GM18907 (cell line): ENCODE results near the gene CRABP1.
"Not testable (repeated sequence)": the region's sequence is repeated elsewhere in the genome, so short reads cannot be mapped to it uniquely, and the experiment has no call there.

Source experiments
- ATAC-seq: cut with Tn5 transposase; IDR thresholded peaks from one replicate; pipeline ENCODE4 v1.9.1; 2021; ENCODE audit warnings: mild to moderate bottlenecking, moderate library complexity; ENCODE audit not compliant: unreplicated experiment

The CRABP1 gene

GRCh38 chr15:78369161-78369560 is 29.0 kb downstream of the CRABP1 start:
- no peak for ATAC-seq

- ATAC-seq = no peak
Observed at GRCh38 chr15:78370013-78370412, 29.9 kb downstream of the CRABP1 start.

GRCh38 chr15:78372880-78373279 is 32.7 kb downstream of the CRABP1 start:
- ATAC-seq = no peak

GRCh38 chr15:78374436-78375393 is 34.6 kb downstream of the CRABP1 start:
- no peak for ATAC-seq

- ATAC-seq = not testable (repeated sequence)
Observed at GRCh38 chr15:78380143-78380542, 40.0 kb downstream of the CRABP1 start.

GRCh38 chr15:78382114-78382880 is 42.1 kb downstream of the CRABP1 start:
- ATAC-seq = no peak

- ATAC-seq = no peak
Observed at GRCh38 chr15:78384651-78385050, 44.5 kb downstream of the CRABP1 start.

- ATAC-seq = no peak
Observed at GRCh38 chr15:78387246-78388037, 47.3 kb downstream of the CRABP1 start.

GRCh38 chr15:78388865-78389264 is 48.7 kb downstream of the CRABP1 start:
- ATAC-seq = no peak

GRCh38 chr15:78389322-78389721 is 49.2 kb downstream of the CRABP1 start:
- no peak for ATAC-seq

- ATAC-seq = no peak
Observed at GRCh38 chr15:78389738-78390137, 49.6 kb downstream of the CRABP1 start.

GRCh38 chr15:78390242-78390641 is 50.1 kb downstream of the CRABP1 start:
- no peak for ATAC-seq

- ATAC-seq = no peak
Observed at GRCh38 chr15:78390826-78391225, 50.7 kb downstream of the CRABP1 start.

- no peak for ATAC-seq
Observed at GRCh38 chr15:78391781-78392180, 51.6 kb downstream of the CRABP1 start.

- no peak for ATAC-seq
Observed at GRCh38 chr15:78392430-78392829, 52.3 kb downstream of the CRABP1 start.

- no peak for ATAC-seq
Observed at GRCh38 chr15:78393137-78393536, 53.0 kb downstream of the CRABP1 start.

- ATAC-seq = no peak
Observed at GRCh38 chr15:78394026-78394425, 53.9 kb downstream of the CRABP1 start.

- ATAC-seq = no peak
Observed at GRCh38 chr15:78394981-78395616, 54.9 kb downstream of the CRABP1 start.

- no peak for ATAC-seq
Observed at GRCh38 chr15:78396186-78396814, 56.1 kb downstream of the CRABP1 start.

- ATAC-seq = no peak
Observed at GRCh38 chr15:78396976-78397375, 56.8 kb downstream of the CRABP1 start.
